NT2/D1 (cell line): ENCODE results near the gene SLC35F3.

Source experiments
- SUZ12 ChIP-seq: IDR thresholded peaks from 2 replicates; pipeline ENCODE4 v1.6.1; 2011; ENCODE audit not compliant: insufficient read length, insufficient read depth; ENCODE audit errors: extremely low read depth
- YY1 ChIP-seq: IDR thresholded peaks from 2 replicates; pipeline ENCODE4 v1.6.1; 2011; ENCODE audit not compliant: insufficient read length, insufficient read depth
- ZNF274 ChIP-seq: IDR thresholded peaks from 2 replicates; pipeline ENCODE4 v1.6.1; 2011; ENCODE audit warnings: mild to moderate bottlenecking, low read depth, low read length

DNA sequence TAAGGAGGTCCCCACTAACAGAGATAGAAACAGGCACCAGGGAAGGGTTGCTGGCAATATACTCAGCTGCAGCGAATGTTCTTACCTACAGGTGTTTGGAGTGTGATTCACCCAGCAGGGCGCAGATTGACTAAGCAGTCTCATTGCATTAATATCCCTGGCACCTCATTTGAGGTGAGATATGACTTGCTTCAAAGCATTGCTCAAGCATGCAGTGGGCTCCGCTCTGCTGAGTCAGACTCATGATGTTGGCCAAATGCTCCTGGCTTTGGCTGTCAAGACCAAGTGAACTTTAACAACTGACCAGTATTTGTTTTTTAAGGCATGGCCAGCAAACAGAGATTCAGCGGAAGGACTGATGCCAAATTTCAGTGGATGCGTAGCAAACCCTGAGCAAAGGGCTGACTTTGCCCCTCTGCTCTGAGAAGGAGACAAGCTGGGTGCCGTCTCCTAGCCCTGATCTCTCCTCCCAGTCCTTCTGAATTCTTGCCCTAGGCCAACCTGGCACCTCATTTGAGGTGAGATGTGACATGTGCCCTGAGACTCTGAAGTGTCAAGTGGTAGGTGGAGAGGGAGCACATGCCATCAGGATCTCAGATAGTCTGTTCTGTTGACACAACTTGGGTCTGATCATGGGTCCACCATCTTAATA lies 281.7 kb downstream of the SLC35F3 start:
- no peak for TF ChIP-seq SUZ12
- no peak for TF ChIP-seq ZNF274
- TF ChIP-seq YY1, result no peak
